H1 (cell line): ENCODE results near the gene PTPRO.

Source experiments
- ASH2L ChIP-seq: fragments of 200-600, 300-600 bp; sonication (generic); IDR thresholded peaks from one replicate; pipeline ENCODE4 v1.7.1; 2017; ENCODE audit warnings: low read length
- CEBPB ChIP-seq: IDR thresholded peaks from 2 replicates; pipeline ENCODE4 v1.6.1; 2012; ENCODE audit warnings: low read depth, low read length
- CHD2 ChIP-seq: IDR thresholded peaks from 2 replicates; pipeline ENCODE4 v1.6.1; 2012; ENCODE audit warnings: low read length, improper control_type of control experiment
- CTCF ChIP-seq, 3 experiments: IDR thresholded peaks; 1 replicate in 2 of 3; 2 replicates in 1 of 3; pipeline versions ENCODE4 v1.5.1 to v1.6.1; 2011; ENCODE audit warnings: low read length in 3 of 3, mild to moderate bottlenecking in 3 of 3, inconsistent platforms in 2 of 3, low read depth in 1 of 3, moderate library complexity in 1 of 3; ENCODE audit not compliant: insufficient read depth in 1 of 3; ENCODE audit errors: control extremely low read depth in 1 of 3
- EZH2 ChIP-seq: fragments of 200-600 bp; sonication (generic); IDR thresholded peaks from 2 replicates; pipeline ENCODE4 v1.7.1; 2012; ENCODE audit warnings: low read depth, mild to moderate bottlenecking, moderate library complexity, low read length, inconsistent platforms; ENCODE audit not compliant: severe bottlenecking
- GABPA ChIP-seq: IDR thresholded peaks from 2 replicates; pipeline ENCODE4 v1.6.1; 2011; ENCODE audit warnings: mild to moderate bottlenecking, low read length, moderate library complexity, borderline replicate concordance; ENCODE audit not compliant: insufficient read depth
- HDAC6 ChIP-seq: IDR thresholded peaks from one replicate; pipeline ENCODE4 v1.7.1; 2012; ENCODE audit warnings: low read depth, mild to moderate bottlenecking, inconsistent platforms, low read length, moderate library complexity
- JUN ChIP-seq: IDR thresholded peaks from 2 replicates; pipeline ENCODE4 v1.6.1; 2011; ENCODE audit warnings: low read depth, mild to moderate bottlenecking, improper control_type of control experiment, low read length
- NANOG ChIP-seq: IDR thresholded peaks from 2 replicates; pipeline ENCODE4 v1.6.1; 2011; ENCODE audit warnings: low read length, low read depth, mild to moderate bottlenecking, inconsistent platforms; ENCODE audit not compliant: insufficient read depth, poor library complexity, severe bottlenecking
- POLR2A ChIP-seq, 2 experiments: IDR thresholded peaks; 1 replicate in 1 of 2; 2 replicates in 1 of 2; pipeline ENCODE4 v1.6.1; 2011; ENCODE audit warnings: low read depth in 2 of 2, low read length in 2 of 2, mild to moderate bottlenecking in 2 of 2; ENCODE audit errors: control extremely low read depth in 1 of 2
- POLR2AphosphoS5 ChIP-seq: IDR thresholded peaks from 2 replicates; pipeline ENCODE4 v1.6.1; 2011; ENCODE audit warnings: low read depth, low read length
- RFX5 ChIP-seq: IDR thresholded peaks from 2 replicates; pipeline ENCODE4 v1.6.1; 2011; ENCODE audit warnings: low read depth, low read length, improper control_type of control experiment, borderline replicate concordance
- TAF1 ChIP-seq: IDR thresholded peaks from 2 replicates; pipeline ENCODE4 v1.6.1; 2011; ENCODE audit warnings: mild to moderate bottlenecking, low read depth, low read length
- TCF12 ChIP-seq: IDR thresholded peaks from 2 replicates; pipeline ENCODE4 v1.6.1; 2011; ENCODE audit warnings: low read depth, mild to moderate bottlenecking, low read length

GRCh38 chr12:15306605-15307004 lies 15.7 kb upstream of the PTPRO start:
- no peak for TF ChIP-seq RFX5
- TF ChIP-seq JUN = no peak
- no peak for TF ChIP-seq CTCF (IDR thresholded peaks at IDR 0.05; ENCODE audit: control extremely low read depth in 1 of 3, insufficient read depth in 1 of 3, low read depth in 1 of 3, low read length in 3 of 3)
- no peak for TF ChIP-seq HDAC6
- no peak for TF ChIP-seq TAF1
- no peak for TF ChIP-seq NANOG
- TF ChIP-seq CHD2 = no peak
- TF ChIP-seq POLR2A (IDR thresholded peaks at IDR 0.05; ENCODE audit: control extremely low read depth in 1 of 2, low read depth in 2 of 2, low read length in 2 of 2) = no peak
- TF ChIP-seq ASH2L = no peak
- no peak for TF ChIP-seq GABPA
- TF ChIP-seq EZH2 = no peak
- TF ChIP-seq TCF12 = no peak
- no peak for TF ChIP-seq POLR2AphosphoS5
- TF ChIP-seq CEBPB = no peak
